HepG2 (cell line): ENCODE data around the gene BCAN. TPM values are rescaled to one million over a fixed set of nuclear protein-coding genes. Genes with fewer than 3 reads are reported as not detected.
A peak's percentile ranks its signal among the peaks of the same experiment; 100 is the strongest.

Experiments
- ATF7-NPFF ChIP-seq: sonication (generic); formaldehyde crosslinking; IDR thresholded peaks from 2 replicates; pipeline ENCODE4 v1.8.1; 2023; ENCODE audit warnings: mild to moderate bottlenecking, low read depth, missing genetic modification reagents, moderate library complexity
- ATM ChIP-seq: fragments of 450-650 bp; IDR thresholded peaks from 2 replicates; pipeline ENCODE4 v1.7.1; 2017; ENCODE audit warnings: mild to moderate bottlenecking, borderline replicate concordance
- CENPT ChIP-seq: sonication (generic); formaldehyde crosslinking; IDR thresholded peaks from 2 replicates; pipeline ENCODE4 v1.8.0; 2022; ENCODE audit warnings: low read depth, mild to moderate bottlenecking, moderate library complexity, missing genetic modification reagents
- FOSL2 ChIP-seq: sonication (generic); formaldehyde crosslinking; IDR thresholded peaks from 2 replicates; pipeline ENCODE4 v1.4.0; 2020; ENCODE audit warnings: missing genetic modification reagents
- FOXC1 ChIP-seq: sonication (generic); formaldehyde crosslinking; IDR thresholded peaks from 2 replicates; pipeline ENCODE4 v1.8.0; 2022; ENCODE audit warnings: mild to moderate bottlenecking, missing genetic modification reagents, borderline replicate concordance
- JUNB ChIP-seq: sonication (generic); formaldehyde crosslinking; IDR thresholded peaks from 2 replicates; pipeline ENCODE4 v1.8.0; 2022; ENCODE audit warnings: missing genetic modification reagents, mild to moderate bottlenecking, borderline replicate concordance
- MAFF ChIP-seq: IDR thresholded peaks from 2 replicates; pipeline ENCODE4 v1.6.1; 2011; ENCODE audit warnings: low read depth, low read length, improper control_type of control experiment
- NBN ChIP-seq: fragments of 450-650 bp; conservative IDR thresholded peaks from 2 replicates; pipeline ENCODE4 v1.6.1; 2017
- NONO ChIP-seq, 2 experiments: fragments of 450-650 bp in 1 of 2; sonication (generic) in 1 of 2; formaldehyde crosslinking in 1 of 2; IDR thresholded peaks in 1 of 2; conservative IDR thresholded peaks in 1 of 2; 2 replicates each; pipeline versions ENCODE4 v1.6.1 to v1.8.0; 2017 to 2022; ENCODE audit warnings: mild to moderate bottlenecking in 1 of 2, missing genetic modification reagents in 1 of 2, moderate library complexity in 1 of 2
- NR1H2 ChIP-seq: sonication (generic); formaldehyde crosslinking; IDR thresholded peaks from 2 replicates; pipeline ENCODE4 v1.8.1; 2022; ENCODE audit warnings: low read depth, missing genetic modification reagents, borderline replicate concordance
- PLSCR1 ChIP-seq: sonication (generic); formaldehyde crosslinking; IDR thresholded peaks from 2 replicates; pipeline ENCODE4 v1.5.0; 2020; ENCODE audit warnings: missing genetic modification reagents, mild to moderate bottlenecking, borderline replicate concordance
- POLR2A ChIP-seq, 2 experiments: IDR thresholded peaks; 2 replicates each; pipeline ENCODE4 v1.6.1; 2011; ENCODE audit warnings: low read depth in 2 of 2, low read length in 2 of 2, mild to moderate bottlenecking in 1 of 2, moderate library complexity in 1 of 2; ENCODE audit not compliant: insufficient read depth in 1 of 2
- RARA ChIP-seq: IDR thresholded peaks from 2 replicates; pipeline ENCODE4 v1.6.1; 2016; ENCODE audit warnings: missing genetic modification reagents, missing compliant biosample characterization
- RORA ChIP-seq: sonication (generic); formaldehyde crosslinking; IDR thresholded peaks from 2 replicates; pipeline ENCODE4 v1.5.0; 2020; ENCODE audit warnings: mild to moderate bottlenecking, missing genetic modification reagents, moderate library complexity
- SNAI1 ChIP-seq: sonication (generic); formaldehyde crosslinking; IDR thresholded peaks from 2 replicates; pipeline ENCODE4 v1.5.0; 2020; ENCODE audit warnings: mild to moderate bottlenecking, missing genetic modification reagents, borderline replicate concordance
- SSRP1 ChIP-seq: IDR thresholded peaks from 2 replicates; pipeline ENCODE4 v1.6.1; 2016; ENCODE audit warnings: control low read depth
- ZFP36 ChIP-seq: fragments of 150-350 bp; IDR thresholded peaks from 2 replicates; pipeline ENCODE4 v1.6.1; 2018; ENCODE audit warnings: borderline replicate concordance, low read length, low read depth; ENCODE audit not compliant: partially characterized antibody
- ZNF142 ChIP-seq: sonication (generic); formaldehyde crosslinking; IDR thresholded peaks from 2 replicates; pipeline ENCODE4 v1.4.0; 2020; ENCODE audit warnings: missing genetic modification reagents
- ZNF564 ChIP-seq: sonication (generic); formaldehyde crosslinking; IDR thresholded peaks from 2 replicates; pipeline ENCODE4 v1.8.1; 2023; ENCODE audit warnings: mild to moderate bottlenecking, missing genetic modification reagents
- ZNF749 ChIP-seq: sonication (generic); formaldehyde crosslinking; IDR thresholded peaks from 2 replicates; pipeline ENCODE4 v1.8.0; 2022; ENCODE audit warnings: mild to moderate bottlenecking, missing genetic modification reagents, moderate library complexity, borderline replicate concordance
- ZSCAN12 ChIP-seq: sonication (generic); formaldehyde crosslinking; IDR thresholded peaks from 2 replicates; pipeline ENCODE4 v1.9.0; 2021; ENCODE audit warnings: mild to moderate bottlenecking, missing genetic modification reagents
- ZSCAN31 ChIP-seq: sonication (generic); formaldehyde crosslinking; IDR thresholded peaks from 2 replicates; pipeline ENCODE4 v1.5.0; 2020; ENCODE audit warnings: low read depth, mild to moderate bottlenecking, missing genetic modification reagents
- polyA plus RNA-seq, 8 experiments: library from polyadenylated mRNA; depleted of rRNA in 3 of 8; stranded (reverse) in 7 of 8; unstranded in 1 of 8; fragments of >200 nt; fragmentation: Illumina TruSeq in 4 of 8; extraction: Trizol in 4 of 8; gene quantifications; 2 replicates each; pipeline versions ENCODE4 v1.2.1 to v1.2.3, GENCODE V29; 2011 to 2016; ENCODE audit warnings: low read depth in 4 of 8, missing spikeins in 1 of 8, mixed read lengths in 1 of 8; ENCODE audit not compliant: insufficient read depth in 1 of 8
- total RNA-seq, 5 experiments: library from RNA; depleted of rRNA; stranded (reverse); fragments of >200 nt; fragmentation: Illumina TruSeq; extraction: Trizol; gene quantifications; 2 replicates each; pipeline ENCODE4 v1.2.3, GENCODE V29; 2016; ENCODE audit warnings: low read depth in 1 of 5
- TF ChIP-seq, protein P1 (sequence below): sonication (generic); formaldehyde crosslinking; IDR thresholded peaks from 2 replicates; pipeline ENCODE4 v1.4.0; 2020; ENCODE audit warnings: missing genetic modification reagents

The BCAN gene
- total and polyA plus RNA-seq, 2 of the 13 experiments (the other 11 are each of a cell fraction or from before 2014, with no cell fraction given): not detected

DNA sequence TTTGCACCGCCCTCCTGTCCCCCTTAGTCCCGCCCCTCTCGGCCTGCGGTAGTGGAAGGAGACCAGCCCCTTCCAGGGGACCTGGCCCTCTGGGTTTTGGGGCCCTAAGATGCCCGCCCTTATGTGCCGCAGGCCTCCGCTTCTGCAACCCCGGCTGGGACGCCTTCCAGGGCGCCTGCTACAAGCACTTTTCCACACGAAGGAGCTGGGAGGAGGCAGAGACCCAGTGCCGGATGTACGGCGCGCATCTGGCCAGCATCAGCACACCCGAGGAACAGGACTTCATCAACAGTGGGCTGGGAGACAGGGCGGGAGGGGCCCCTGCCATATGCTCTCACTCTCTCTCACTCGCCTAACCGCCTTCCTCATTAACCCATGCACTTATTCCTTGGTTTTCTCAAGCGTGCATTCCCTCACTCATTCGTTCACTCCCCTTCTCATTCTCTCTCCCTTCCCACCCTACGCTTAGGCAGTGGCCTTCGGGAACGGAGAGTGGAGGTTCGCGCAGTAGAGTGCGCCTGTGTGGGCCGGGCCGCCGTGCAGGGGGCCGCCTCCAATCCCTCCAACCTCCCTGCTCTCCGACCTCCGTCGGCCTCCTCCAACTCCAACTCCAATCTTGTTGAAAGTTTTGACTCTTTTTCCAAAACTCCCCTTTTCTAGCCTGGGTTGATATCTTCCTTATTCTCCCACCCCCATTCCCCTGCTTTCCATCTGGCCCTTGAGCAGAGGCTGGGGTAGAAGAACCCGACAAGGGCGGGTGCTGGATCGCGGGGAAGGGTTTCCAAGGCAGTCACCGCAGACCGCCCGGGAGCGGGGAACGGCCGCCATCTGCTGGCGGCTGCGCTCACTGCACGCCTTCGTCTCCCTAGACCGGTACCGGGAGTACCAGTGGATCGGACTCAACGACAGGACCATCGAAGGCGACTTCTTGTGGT is 15.2 kb downstream of the BCAN start (continued):
- no peak for TF ChIP-seq ZNF142 (CRISPR knock-in tag)
- peak; percentile 33; the same call in 1 of the 2 replicates for TF ChIP-seq FOXC1 (CRISPR knock-in tag)
- TF ChIP-seq ATF7-NPFF (CRISPR knock-in tag): no peak
- TF ChIP-seq ZSCAN12: no peak
- TF ChIP-seq SSRP1 (CRISPR knock-in tag): 0 out of 2 replicates have a peak, but pooled peaks have one; percentile 32
- TF ChIP-seq MAFF: no peak
- TF ChIP-seq RARA (CRISPR knock-in tag): no peak
- no peak for TF ChIP-seq ZNF749
- no peak for TF ChIP-seq CENPT
- no peak for TF ChIP-seq NONO (IDR thresholded peaks at IDR 0.05)
- TF ChIP-seq NONO (CRISPR knock-in tag; conservative IDR thresholded peaks at IDR 0.05): no peak
- no peak for TF ChIP-seq PLSCR1 (CRISPR knock-in tag)
- no peak for TF ChIP-seq JUNB (CRISPR knock-in tag)
- TF ChIP-seq SNAI1: no peak
- TF ChIP-seq, protein P1, sequence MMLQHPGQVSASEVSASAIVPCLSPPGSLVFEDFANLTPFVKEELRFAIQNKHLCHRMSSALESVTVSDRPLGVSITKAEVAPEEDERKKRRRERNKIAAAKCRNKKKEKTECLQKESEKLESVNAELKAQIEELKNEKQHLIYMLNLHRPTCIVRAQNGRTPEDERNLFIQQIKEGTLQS (CRISPR knock-in tag): no peak
- TF ChIP-seq ATM: no peak
- TF ChIP-seq ZFP36: no peak
- TF ChIP-seq NR1H2 (CRISPR knock-in tag): no peak
- peak; percentile 8; the same call in 1 of the 2 replicates for TF ChIP-seq FOSL2 (CRISPR knock-in tag)
- TF ChIP-seq ZSCAN31 (CRISPR knock-in tag): no peak
- TF ChIP-seq ZNF564 (CRISPR knock-in tag): peak; percentile 89; the same call in 1 of the 2 replicates
- no peak for TF ChIP-seq NBN
- no peak for TF ChIP-seq POLR2A (IDR thresholded peaks at IDR 0.05; ENCODE audit: insufficient read depth in 1 of 2, low read depth in 2 of 2, low read length in 2 of 2)
- no peak for TF ChIP-seq RORA
